Astrocyte of the spinal cord (primary cell): Measurements from ENCODE around the gene MRPS14.
A peak's percentile ranks its signal among the peaks of the same experiment; 100 is the strongest.

Experiments used
- DNase-seq: peaks from one replicate; pipeline ENCODE4 v3.0.0; 2011; ENCODE audit warnings: low read depth, low spot score
- H3K4me3 ChIP-seq: 2 replicates; pipeline ENCODE4 v1.5.1; 2011; ENCODE audit warnings: low read depth, mild to moderate bottlenecking, low read length, moderate library complexity
- in situ Hi-C: cut with HindIII; loops from 2 replicates; pipeline ENCODE4 v1.10.0; 2017; ENCODE audit warnings: low sequenced_read_pairs
- TF ChIP-seq, protein P1 (sequence below): IDR thresholded peaks from 2 replicates; pipeline ENCODE4 v1.5.1; 2012; ENCODE audit warnings: low read depth, mild to moderate bottlenecking, low read length, inconsistent platforms

MRPS14 gene

GRCh38 chr1:174990382-174990999 lies 32.7 kb downstream of the MRPS14 start:
- H3K4me3 ChIP-seq: peak overlapping the region; percentile 17
- TF ChIP-seq, protein P1, sequence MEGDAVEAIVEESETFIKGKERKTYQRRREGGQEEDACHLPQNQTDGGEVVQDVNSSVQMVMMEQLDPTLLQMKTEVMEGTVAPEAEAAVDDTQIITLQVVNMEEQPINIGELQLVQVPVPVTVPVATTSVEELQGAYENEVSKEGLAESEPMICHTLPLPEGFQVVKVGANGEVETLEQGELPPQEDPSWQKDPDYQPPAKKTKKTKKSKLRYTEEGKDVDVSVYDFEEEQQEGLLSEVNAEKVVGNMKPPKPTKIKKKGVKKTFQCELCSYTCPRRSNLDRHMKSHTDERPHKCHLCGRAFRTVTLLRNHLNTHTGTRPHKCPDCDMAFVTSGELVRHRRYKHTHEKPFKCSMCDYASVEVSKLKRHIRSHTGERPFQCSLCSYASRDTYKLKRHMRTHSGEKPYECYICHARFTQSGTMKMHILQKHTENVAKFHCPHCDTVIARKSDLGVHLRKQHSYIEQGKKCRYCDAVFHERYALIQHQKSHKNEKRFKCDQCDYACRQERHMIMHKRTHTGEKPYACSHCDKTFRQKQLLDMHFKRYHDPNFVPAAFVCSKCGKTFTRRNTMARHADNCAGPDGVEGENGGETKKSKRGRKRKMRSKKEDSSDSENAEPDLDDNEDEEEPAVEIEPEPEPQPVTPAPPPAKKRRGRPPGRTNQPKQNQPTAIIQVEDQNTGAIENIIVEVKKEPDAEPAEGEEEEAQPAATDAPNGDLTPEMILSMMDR: no peak
- DNase-seq: peak; percentile 33
- in situ Hi-C loops: no loop called here

DNA sequence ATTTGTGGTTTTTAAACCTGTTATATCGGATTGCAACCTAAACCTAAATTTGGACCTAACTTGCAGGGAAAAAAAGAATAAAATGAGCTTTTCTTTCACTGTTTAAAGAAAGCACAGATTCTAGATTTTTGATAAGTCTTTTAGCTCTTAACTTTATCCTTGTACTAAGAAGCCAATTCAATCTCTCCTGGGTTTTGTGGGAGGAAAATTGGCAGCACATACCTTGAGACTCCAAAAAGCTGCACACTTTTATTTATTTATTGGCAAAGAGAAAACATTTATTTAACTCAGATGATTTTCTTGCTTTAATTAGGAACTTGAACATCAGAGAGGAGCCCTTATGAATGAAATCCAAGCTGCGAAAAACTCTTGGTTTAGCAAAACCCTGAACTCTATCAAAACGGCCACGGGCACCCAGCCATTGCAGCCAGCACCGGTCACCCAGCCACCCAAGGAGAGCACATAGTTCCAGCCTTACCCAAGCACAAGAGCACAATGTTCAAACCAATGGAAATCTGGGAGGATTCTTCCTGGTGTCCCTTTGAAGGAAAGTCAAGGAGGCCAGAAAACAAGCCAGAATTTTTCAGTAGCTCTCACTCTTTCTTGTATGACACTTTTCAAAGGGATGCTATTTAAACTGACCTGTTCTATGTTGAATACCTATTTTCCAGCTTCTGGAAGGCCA lies 33.5 kb downstream of the MRPS14 start:
- in situ Hi-C loops: no loop called here
- TF ChIP-seq, protein P1: no peak
- H3K4me3 ChIP-seq: no peak overlapping the region
- no peak for DNase-seq

GRCh38 chr1:174988986-174989385 lies 34.2 kb downstream of the MRPS14 start:
- TF ChIP-seq, protein P1: no peak
- no peak overlapping the region for H3K4me3 ChIP-seq
- in situ Hi-C loops: no loop called here

DNA sequence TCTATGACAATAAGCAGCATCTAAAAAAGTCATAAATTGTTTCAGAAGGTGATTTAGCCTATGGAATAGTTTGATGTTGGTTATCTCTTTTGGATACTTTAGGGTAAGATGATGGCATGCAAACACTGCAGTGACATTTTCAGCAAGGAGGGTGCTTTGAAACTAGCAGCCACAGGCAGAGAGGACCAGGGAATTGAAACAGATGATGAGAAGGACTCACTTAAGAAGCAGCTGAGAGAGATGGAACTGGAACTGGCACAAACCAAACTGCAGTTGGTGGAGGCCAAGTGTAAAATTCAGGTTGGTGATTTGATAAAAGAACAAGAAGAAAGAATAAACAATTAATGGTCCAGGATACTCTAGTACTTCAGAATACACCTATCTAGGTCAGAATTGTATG lies 34.7 kb downstream of the MRPS14 start:
- in situ Hi-C loops: no loop called here
- H3K4me3 ChIP-seq: no peak overlapping the region
- TF ChIP-seq, protein P1: no peak

More at GRCh38 chr1:174988986-174989385, 34.2 kb downstream of the MRPS14 start:
- DNase-seq: no peak

DNA sequence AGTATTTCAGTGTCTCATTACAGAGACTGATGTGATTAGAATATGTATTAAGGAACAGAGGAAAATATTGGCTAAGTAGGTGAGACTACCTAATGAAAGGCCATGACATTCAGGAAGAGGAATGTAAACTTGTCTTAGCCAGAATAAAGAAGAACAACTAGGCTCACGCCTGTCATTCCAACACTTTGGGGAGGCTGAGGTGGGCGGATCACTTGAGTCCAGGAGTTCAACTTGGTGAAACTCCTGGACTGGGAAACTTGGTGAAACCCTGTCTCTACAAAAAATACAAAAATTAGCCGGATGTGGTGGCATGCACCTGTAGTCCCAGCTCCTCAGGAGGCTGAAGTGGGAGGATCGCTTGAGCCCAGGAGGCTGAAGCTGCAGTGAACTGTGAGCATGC lies 38.3 kb downstream of the MRPS14 start:
- DNase-seq: no peak
- in situ Hi-C loops: no loop called here
- TF ChIP-seq, protein P1: no peak
- no peak overlapping the region for H3K4me3 ChIP-seq

More for the DNA sequence above, 34.7 kb downstream of the MRPS14 start:
- no peak for DNase-seq

DNA sequence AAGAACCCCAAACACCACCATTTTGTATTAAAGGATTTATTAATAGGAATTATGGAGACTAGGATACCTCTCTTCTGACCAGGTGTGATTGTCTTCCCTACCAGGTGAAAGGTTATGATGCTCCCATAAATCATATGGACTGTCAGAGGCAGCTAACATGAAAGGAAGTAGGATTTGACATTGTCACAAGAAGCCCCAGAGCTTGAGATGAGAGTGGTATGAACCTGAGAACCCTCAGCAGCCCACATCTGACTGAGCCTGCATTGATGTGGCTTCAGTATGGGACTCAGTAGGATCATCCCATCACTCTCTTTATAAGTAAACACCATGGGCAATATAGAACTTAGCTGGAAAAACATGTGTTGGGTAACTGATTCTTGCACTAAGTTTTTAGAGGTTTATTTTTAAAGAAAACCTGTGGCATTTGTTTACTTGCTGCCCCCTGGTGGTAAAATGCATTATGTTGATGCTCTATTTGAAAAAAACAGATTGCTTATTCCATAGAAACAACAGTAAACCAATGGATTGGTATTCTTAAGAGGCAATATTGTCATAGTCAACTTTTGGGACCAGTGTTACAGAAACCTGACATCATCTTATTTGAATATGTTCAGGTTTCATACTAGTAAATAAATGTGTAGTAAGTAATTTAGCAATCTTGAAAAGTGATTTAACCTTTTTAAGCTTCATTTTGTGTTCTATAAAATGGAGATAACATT lies 40.1 kb downstream of the MRPS14 start:
- peak; percentile 54 for DNase-seq
- H3K4me3 ChIP-seq: no peak overlapping the region
- TF ChIP-seq, protein P1: peak; percentile 46
- in situ Hi-C loops: no loop called here
